ENCODE results near the gene MARS1. TPM values are rescaled to one million over a fixed set of nuclear protein-coding genes. Genes with fewer than 3 reads are reported as not detected.

The MARS1 gene
- total RNA-seq, 6 experiments from 2014 or later = 53.4 to 66.6 (median 60.4) TPM

DNA sequence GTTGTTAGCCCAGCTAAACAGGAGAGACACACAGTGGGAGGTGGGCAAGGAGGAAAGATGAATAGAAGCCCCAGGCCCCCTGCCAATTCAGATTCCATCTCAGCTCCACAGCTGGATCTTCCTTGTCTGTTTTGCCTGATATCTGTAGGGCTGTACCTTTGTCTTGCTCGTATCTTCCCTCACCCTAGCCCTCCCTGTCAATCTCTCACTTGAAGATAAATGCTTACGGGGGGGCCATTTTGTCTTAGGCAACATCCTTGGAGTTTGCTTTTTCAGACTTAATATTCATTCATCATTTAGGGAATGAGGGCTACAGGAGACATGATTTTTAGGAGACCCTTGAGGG is 64.4 kb downstream of the MARS1 start:
- Histone ChIP-seq H3K4me1 (no peaks in the 10 kb centered on the region), H3K4me3 (no peak overlapping the region), H3K36me3 (no peaks in the 10 kb centered on the region), H3K9me3 (no peaks in the 10 kb centered on the region), H3K27ac (no peak overlapping the region), H3K27me3 (peaks cover 0 to 13% of the 10 kb centered on the region in 2 donors)
- no peak for TF ChIP-seq POLR2A (IDR thresholded peaks at IDR 0.05)
- TF ChIP-seq, protein P1, sequence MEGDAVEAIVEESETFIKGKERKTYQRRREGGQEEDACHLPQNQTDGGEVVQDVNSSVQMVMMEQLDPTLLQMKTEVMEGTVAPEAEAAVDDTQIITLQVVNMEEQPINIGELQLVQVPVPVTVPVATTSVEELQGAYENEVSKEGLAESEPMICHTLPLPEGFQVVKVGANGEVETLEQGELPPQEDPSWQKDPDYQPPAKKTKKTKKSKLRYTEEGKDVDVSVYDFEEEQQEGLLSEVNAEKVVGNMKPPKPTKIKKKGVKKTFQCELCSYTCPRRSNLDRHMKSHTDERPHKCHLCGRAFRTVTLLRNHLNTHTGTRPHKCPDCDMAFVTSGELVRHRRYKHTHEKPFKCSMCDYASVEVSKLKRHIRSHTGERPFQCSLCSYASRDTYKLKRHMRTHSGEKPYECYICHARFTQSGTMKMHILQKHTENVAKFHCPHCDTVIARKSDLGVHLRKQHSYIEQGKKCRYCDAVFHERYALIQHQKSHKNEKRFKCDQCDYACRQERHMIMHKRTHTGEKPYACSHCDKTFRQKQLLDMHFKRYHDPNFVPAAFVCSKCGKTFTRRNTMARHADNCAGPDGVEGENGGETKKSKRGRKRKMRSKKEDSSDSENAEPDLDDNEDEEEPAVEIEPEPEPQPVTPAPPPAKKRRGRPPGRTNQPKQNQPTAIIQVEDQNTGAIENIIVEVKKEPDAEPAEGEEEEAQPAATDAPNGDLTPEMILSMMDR (IDR thresholded peaks at IDR 0.05) = no peak
- ATAC-seq (no peak), DNase-seq (no peak)
- intact Hi-C loops (cut with DNase I) = no loop called here
- WGBS (ENCODE audit: insufficient coverage, low coverage, low lambda C conversion rate, missing lambda C conversion rate) = 55% methylated on average over 2 of the region's 2 CpGs

DNA sequence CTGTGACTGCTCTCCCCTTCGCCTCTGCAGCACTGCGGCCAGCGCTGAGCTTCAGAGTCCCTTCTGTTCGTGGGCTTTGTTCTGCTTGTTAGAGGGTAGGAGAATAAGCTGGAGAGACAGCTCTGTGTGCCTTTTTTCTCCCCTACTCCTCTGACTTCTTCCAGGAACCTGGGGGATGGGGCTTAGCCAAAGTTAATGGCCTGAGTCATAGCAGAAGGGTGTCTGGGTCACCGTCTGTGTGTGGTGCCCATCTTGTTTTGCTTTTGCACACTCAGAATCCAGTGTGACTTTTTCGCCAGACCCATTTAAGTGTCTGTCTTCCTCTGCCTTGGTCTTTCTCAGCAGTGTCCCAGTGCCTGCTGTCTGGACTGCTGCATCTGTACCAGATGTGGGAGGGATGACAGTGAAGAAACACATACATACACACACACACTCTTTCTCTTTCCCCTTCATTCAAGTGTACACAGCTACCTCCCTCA is 65.0 kb downstream of the MARS1 start:
- WGBS (ENCODE audit: insufficient coverage, low coverage, low lambda C conversion rate, missing lambda C conversion rate) = 53% methylated on average over 5 of the region's 6 CpGs
- ATAC-seq = no peak
- Histone ChIP-seq H3K4me3 (no peak overlapping the region), H3K4me1 (no peaks in the 10 kb centered on the region), H3K27ac (no peak overlapping the region), H3K27me3 (peaks cover 0 to 13% of the 10 kb centered on the region in 2 donors), H3K36me3 (no peaks in the 10 kb centered on the region), H3K9me3 (no peaks in the 10 kb centered on the region)
- TF ChIP-seq, protein P1 (IDR thresholded peaks at IDR 0.05) = no peak
- TF ChIP-seq POLR2A (IDR thresholded peaks at IDR 0.05) = no peak
- no peak for DNase-seq
- intact Hi-C loops (cut with DNase I) = no loop called here

DNA sequence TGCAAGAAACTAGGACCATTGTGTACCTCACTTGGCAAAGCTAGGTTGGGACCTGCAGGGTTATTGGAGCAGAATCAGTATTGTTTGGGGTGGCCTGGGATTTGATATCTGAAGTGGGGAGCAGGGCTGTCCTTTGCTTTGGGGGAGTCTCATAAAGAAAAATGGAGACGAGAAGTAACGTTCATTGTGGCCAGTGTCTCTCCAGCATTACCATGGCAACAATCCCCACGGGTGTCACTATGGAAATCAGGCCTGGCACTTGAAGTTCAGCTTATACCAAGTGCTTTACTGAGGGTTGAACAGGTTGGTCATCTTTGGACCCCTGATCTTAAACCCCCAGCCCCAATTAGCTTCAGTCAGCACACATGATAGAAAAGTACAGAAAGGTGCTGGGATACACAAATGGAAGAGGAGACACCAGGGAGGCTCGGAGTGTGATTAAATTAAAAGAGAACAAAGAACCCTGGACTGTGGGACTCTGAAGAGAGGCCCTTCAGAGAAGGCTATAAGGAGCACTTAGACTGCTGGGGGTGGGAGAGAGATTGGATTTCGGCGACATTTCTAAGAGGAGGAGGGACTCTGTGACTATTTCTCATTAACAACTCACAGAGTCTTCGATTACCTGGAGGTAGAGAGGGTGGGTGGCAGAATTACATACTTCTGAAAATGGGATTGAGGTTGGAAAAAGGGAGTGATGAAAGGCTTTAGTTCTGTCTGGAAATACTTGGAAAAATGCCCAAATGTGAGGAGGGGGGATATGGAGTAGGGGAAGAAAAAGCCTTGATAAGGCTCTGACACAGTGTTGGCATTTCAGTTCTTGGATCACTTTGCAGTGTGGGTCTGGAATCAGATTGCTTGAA is 65.7 kb downstream of the MARS1 start:
- no peaks in the 10 kb centered on the region for H3K9me3 ChIP-seq
- DNase-seq (no peak), ATAC-seq (no peak)
- H3K4me1 ChIP-seq = no peaks in the 10 kb centered on the region
- H3K27me3 ChIP-seq = peaks cover 0 to 12% of the 10 kb centered on the region in 2 donors
- no peak overlapping the region for H3K4me3 ChIP-seq
- TF ChIP-seq POLR2A (IDR thresholded peaks at IDR 0.05) = no peak
- H3K36me3 ChIP-seq = no peaks in the 10 kb centered on the region
- 67% methylated on average over 6 of the region's 7 CpGs for WGBS (ENCODE audit: insufficient coverage, low coverage, low lambda C conversion rate, missing lambda C conversion rate)
- intact Hi-C loops (cut with DNase I) = no loop called here
- H3K27ac ChIP-seq = no peak overlapping the region

DNA sequence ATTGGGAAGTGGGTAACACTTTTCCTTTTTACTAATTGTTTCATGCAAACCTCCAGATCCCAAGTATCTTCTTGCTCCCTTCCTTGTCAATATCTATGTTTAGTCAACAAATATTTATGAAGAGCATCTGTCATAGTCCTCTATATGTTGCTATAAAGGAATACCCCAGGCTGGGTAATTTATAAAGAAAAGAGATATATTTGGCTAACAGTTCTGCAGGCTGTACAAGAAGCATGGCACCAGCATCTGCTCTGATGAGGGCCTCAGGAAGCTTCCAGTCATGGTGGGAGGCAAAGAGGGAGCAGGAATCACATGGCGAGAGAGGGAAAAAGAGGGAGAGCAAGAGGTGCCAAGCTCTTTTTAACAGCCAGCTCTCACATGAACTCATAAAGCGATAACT is 66.6 kb downstream of the MARS1 start:
- Histone ChIP-seq H3K36me3 (no peaks in the 10 kb centered on the region), H3K4me3 (no peak overlapping the region), H3K9me3 (no peaks in the 10 kb centered on the region), H3K27me3 (peaks cover 0 to 10% of the 10 kb centered on the region in 2 donors), H3K4me1 (no peaks in the 10 kb centered on the region), H3K27ac (no peak overlapping the region)
- intact Hi-C loops (cut with DNase I) = no loop called here
- ATAC-seq (no peak), DNase-seq (no peak)
- TF ChIP-seq, protein P1 (IDR thresholded peaks at IDR 0.05) = no peak
- no peak for TF ChIP-seq POLR2A (IDR thresholded peaks at IDR 0.05)
- 80% methylated on average over 1 of the region's 2 CpGs for WGBS (ENCODE audit: insufficient coverage, low coverage, low lambda C conversion rate, missing lambda C conversion rate)

DNA sequence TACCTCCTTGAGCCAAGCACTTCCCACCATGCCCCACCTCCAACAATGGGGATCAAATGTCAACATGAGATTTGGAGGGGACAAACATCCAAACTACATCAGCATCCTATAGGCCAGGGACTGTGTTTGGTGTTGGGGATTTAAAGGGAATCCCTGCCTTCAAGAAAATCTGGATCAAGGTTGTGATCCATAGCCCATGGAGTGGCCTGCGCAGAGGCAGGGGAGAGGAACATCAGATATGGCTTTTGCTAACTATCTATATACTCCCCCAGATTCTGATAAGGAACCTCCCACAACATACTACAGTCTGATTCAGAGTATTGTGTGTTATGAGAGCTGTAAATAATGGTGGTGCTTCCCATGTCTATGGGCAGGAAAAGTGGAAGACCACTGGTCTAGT is 67.0 kb downstream of the MARS1 start:
- Histone ChIP-seq H3K27ac (no peak overlapping the region), H3K36me3 (no peaks in the 10 kb centered on the region), H3K27me3 (peaks cover 0 to 8% of the 10 kb centered on the region in 2 donors), H3K4me1 (no peaks in the 10 kb centered on the region), H3K4me3 (no peak overlapping the region), H3K9me3 (no peaks in the 10 kb centered on the region)
- TF ChIP-seq POLR2A (IDR thresholded peaks at IDR 0.05) = no peak
- TF ChIP-seq, protein P1 (IDR thresholded peaks at IDR 0.05) = no peak
- no CpG with 5 or more reads among the region's 1 CpG for WGBS (ENCODE audit: insufficient coverage, low coverage, low lambda C conversion rate, missing lambda C conversion rate)
- ATAC-seq (no peak), DNase-seq (no peak)
- intact Hi-C loops (cut with DNase I) = no loop called here
